ENCODE results near the gene SSBP3.
A peak's percentile ranks its signal among the peaks of the same experiment; 100 is the strongest.

The SSBP3 gene

DNA sequence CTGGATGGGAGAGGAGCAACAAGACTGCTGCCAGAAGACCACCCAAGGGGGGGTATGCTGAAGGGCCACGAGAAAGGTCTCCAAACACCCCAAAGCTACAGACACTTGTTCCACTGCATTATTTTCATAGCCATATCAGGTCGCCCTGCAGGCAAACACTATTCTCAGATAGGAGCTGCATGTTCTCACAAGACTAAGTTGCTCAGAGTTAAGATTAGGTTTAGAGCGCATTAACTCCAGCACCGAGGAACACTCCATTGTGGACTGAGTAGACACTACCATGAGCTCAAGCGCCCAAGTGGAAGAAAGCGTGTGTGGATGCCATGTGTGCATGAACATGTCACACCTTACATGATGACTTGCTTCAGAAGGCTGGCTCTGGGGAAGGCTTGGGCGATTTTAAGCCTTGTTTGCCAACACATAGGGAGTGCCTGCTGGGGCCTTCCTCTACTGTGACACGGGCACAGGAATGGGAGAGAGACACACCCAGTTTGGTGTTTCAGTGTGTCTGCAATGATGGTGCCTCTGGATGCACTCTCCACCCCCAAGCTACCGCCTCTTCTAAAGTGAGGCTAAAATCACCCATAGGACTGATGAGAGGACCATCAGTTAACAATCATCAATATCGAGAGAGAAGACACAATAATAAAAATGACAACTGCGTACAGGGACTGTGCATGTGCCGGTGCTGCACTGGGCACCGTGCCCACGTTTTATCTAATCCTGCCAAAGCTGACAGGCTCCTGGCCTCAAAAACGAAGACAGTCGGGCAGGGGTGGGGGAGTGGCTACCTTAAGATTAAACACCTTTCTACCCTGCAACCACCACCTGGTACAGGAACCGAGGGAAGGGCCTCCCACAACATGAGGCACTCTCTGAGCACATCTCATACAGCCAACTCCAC, 34.9 kb downstream of the SSBP3 start:
- TF ChIP-seq, protein P1, sequence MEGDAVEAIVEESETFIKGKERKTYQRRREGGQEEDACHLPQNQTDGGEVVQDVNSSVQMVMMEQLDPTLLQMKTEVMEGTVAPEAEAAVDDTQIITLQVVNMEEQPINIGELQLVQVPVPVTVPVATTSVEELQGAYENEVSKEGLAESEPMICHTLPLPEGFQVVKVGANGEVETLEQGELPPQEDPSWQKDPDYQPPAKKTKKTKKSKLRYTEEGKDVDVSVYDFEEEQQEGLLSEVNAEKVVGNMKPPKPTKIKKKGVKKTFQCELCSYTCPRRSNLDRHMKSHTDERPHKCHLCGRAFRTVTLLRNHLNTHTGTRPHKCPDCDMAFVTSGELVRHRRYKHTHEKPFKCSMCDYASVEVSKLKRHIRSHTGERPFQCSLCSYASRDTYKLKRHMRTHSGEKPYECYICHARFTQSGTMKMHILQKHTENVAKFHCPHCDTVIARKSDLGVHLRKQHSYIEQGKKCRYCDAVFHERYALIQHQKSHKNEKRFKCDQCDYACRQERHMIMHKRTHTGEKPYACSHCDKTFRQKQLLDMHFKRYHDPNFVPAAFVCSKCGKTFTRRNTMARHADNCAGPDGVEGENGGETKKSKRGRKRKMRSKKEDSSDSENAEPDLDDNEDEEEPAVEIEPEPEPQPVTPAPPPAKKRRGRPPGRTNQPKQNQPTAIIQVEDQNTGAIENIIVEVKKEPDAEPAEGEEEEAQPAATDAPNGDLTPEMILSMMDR (IDR thresholded peaks at IDR 0.05; ENCODE audit: insufficient read depth, missing control alignments) = no peak
- DNase-seq (ENCODE audit: insufficient read length, low spot score) (no peak), FAIRE-seq (no peak)

DNA sequence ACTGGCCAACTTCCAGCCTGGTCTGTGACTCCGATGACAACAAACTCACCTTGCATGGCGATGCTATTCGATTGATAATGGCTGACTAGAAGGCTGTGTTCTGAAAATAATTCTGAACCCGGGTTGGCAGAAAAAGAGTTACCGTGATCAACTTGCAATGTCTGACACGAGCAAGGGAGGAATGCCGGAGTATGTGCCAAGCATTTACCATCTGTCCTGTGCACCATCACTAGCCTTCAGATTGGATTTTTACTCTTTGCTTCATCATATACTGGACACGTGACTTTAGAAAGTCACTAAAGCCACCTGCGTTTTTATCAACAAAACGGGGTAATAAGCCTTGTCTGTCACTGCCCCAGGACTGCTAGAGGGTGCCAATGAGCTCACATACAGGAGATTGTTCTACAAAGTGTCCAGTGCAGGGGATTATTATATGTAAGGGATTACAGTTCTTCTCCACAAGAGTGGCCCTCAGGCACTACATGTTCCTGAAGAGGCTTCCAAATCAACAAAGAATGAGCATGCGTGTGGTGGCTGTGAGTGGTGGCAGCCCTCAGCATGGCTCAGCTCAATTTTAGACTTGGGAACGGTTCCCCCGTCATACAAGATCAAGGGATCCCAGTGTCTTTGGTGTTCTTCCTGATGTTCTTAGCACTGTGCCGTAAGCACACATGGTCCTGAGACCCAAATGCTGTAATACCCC, 35.8 kb downstream of the SSBP3 start:
- FAIRE-seq = no peak

DNA sequence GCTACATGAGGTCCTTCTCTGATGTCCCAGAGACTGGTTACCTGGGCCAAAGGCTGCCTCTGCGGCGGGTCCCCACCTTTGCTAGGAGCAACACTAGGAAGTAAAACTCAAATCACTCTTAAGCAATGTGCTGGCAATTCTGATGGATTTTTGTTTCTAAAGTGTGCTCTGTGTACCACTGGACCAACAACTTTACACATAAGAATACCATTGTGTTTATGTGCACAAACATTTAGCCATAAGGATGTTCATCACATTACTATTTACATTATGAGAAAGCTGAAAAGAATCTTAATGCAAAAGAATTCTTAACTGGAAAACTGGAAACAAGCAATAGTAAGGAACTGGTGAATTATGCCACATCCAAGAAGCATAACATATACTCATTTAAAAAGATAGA, 38.6 kb downstream of the SSBP3 start:
- TF ChIP-seq, protein P1 (IDR thresholded peaks at IDR 0.05; ENCODE audit: insufficient read depth, missing control alignments) = no peak
- FAIRE-seq (no peak), DNase-seq (ENCODE audit: insufficient read length, low spot score) (no peak)

More for the DNA sequence above, 35.8 kb downstream of the SSBP3 start:
- TF ChIP-seq, protein P1 (IDR thresholded peaks at IDR 0.05; ENCODE audit: insufficient read depth, missing control alignments) = peak; percentile 23
- no peak for DNase-seq (ENCODE audit: insufficient read length, low spot score)

DNA sequence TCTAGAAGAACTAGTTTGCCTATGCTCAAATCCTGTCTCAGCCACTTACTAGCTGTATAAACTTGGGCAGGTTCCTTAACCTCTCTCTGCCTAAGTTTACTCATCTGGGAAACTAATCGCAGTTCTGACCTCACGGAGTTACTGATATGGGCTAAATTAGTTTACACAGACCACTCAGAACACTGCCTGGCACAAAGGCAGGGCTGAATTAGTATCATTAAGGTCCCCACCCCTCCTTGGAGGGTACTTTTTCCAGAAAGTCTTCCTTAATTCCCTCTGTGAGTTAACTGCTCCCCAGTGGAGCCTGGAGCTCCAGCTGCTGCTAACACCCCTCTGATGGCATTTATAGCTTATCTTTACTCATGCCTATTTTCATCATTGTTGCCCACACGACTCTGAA, 40.3 kb downstream of the SSBP3 start:
- no peak for FAIRE-seq
- TF ChIP-seq, protein P1 (IDR thresholded peaks at IDR 0.05; ENCODE audit: insufficient read depth, missing control alignments) = no peak
- DNase-seq (ENCODE audit: insufficient read length, low spot score) = no peak

DNA sequence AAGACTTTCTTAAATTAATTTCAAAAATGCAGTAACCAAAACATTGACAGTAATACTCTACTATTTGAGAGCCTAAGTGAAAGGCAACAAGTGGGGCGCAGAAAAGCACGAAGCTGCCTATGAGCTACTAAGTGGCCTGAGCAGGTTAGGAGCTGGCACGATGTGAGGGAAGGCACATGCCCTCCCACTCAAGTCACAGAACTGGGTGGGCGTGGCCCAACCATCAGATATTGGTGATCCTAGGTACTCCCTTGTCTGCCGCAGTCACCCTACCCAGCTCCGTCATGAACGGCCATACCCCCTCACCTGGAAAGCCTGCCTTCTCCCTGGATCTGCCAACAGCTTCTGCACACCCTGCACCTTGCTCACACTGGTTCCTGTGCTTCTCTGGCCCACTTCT, 40.8 kb downstream of the SSBP3 start:
- no peak for DNase-seq (ENCODE audit: insufficient read length, low spot score)
- no peak for FAIRE-seq
- TF ChIP-seq, protein P1 (IDR thresholded peaks at IDR 0.05; ENCODE audit: insufficient read depth, missing control alignments) = no peak

DNA sequence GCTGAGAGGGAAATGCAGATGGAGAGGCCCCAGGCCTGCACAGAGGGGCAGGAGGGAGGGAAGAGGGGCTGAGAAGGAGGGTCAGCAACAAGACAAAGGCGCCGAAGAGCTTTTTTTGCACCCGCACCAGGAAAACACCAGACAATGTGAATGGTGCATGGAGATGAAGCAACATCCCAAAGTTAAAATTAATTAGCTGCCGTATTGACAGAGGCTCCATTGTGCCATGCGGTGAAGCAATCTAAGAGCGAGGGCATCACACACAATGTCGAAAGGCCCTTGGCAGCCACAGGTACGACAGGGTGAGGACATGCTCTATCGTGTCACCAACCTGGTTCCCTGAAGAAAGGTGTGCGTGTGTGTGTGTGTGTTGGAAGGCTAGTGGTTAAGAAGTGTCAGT, 41.2 kb downstream of the SSBP3 start:
- DNase-seq (ENCODE audit: insufficient read length, low spot score) = no peak
- FAIRE-seq = no peak
- TF ChIP-seq, protein P1 (IDR thresholded peaks at IDR 0.05; ENCODE audit: insufficient read depth, missing control alignments) = no peak

DNA sequence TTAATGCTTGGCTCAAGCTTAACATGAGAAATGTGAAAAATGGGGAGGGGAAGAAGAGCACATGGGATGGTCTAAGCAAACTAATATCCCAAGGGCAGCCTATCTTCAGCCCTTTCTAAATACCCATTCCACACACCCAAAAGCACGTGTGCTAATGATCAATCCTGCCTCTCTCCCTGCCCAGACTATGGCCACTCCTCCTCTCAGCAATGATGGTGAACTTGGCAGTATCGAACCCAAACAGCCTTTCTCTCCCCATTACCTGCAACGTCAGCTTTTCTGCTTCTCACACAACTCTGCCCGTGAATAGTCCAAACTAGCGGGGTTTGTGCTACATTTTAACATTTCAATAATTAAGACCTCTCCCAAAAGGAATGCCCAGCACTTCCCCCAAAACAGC, 41.6 kb downstream of the SSBP3 start:
- DNase-seq (ENCODE audit: insufficient read length, low spot score) (no peak), FAIRE-seq (no peak)
- TF ChIP-seq, protein P1 (IDR thresholded peaks at IDR 0.05; ENCODE audit: insufficient read depth, missing control alignments) = no peak

Data from D721Med (cell line).